Breast epithelium (tissue), 3 donors: ENCODE results near the gene CCDC201. TPM values are rescaled to one million over a fixed set of nuclear protein-coding genes. Genes with fewer than 3 reads are reported as not detected.

ENCODE experiments used
- total RNA-seq, 3 donors: library from RNA; depleted of rRNA; stranded (reverse); fragments of >200 nt; gene quantifications; one replicate each; pipeline ENCODE4 v1.1.0, GENCODE V29; 2016

CCDC201 gene
- total RNA-seq, 3 donors from 2014 or later, result not detected

Other genes with a start within 250 kb of the CCDC201 start
- 1 to 10 TPM in 1 of 3 donors, under 1 TPM in 1, not detected in 1; 0.98 to 1.3 TPM for gene IGFBP1, start 15.4 kb upstream of the CCDC201 start, total RNA-seq
- 100 to 1,000 TPM; 159 to 708 (median 163) TPM for gene IGFBP3, start 48.2 kb upstream of the CCDC201 start, total RNA-seq